DND-41 (cell line): Measurements from ENCODE around the gene TNFRSF19.

Experiments used
- ATAC-seq: fragments of 200-7000 bp; cut with Tn5 transposase; 3 replicates; pipeline ENCODE4 v1.9.1; 2021; ENCODE audit warnings: low read depth; ENCODE audit not compliant: insufficient read depth
- DNase-seq: peaks from one replicate; pipeline ENCODE4 v3.0.0-alpha.2; 2020
- H2AFZ ChIP-seq: 2 replicates; pipeline ENCODE4 v1.6.0; 2012; ENCODE audit warnings: low read depth, low read length
- H3K27ac ChIP-seq: 2 replicates; pipeline ENCODE4 v1.5.1; 2012; ENCODE audit warnings: low read length, inconsistent platforms
- H3K27me3 ChIP-seq: fragments of 200-600 bp; sonication (generic); 2 replicates; pipeline ENCODE4 v1.6.0; 2012; ENCODE audit warnings: low read length, mild to moderate bottlenecking, inconsistent platforms; ENCODE audit not compliant: insufficient read depth, poor library complexity
- H3K36me3 ChIP-seq: 2 replicates; pipeline ENCODE4 v1.5.1; 2012; ENCODE audit warnings: low read length, inconsistent platforms; ENCODE audit not compliant: insufficient read depth
- H3K4me1 ChIP-seq: 2 replicates; pipeline ENCODE4 v1.5.1; 2012; ENCODE audit warnings: mild to moderate bottlenecking, low read length; ENCODE audit not compliant: insufficient read depth
- H3K4me2 ChIP-seq: 2 replicates; pipeline ENCODE4 v1.6.0; 2012; ENCODE audit warnings: mild to moderate bottlenecking, moderate library complexity, low read length, inconsistent platforms; ENCODE audit not compliant: insufficient read depth
- H3K4me3 ChIP-seq, 2 experiments: fragments of 200-600 bp in 1 of 2; shearing (Covaris generic) in 1 of 2; 2 replicates each; pipeline ENCODE4 v1.5.1; 2012 to 2016; ENCODE audit warnings: inconsistent platforms in 2 of 2, low read length in 2 of 2, mild to moderate bottlenecking in 2 of 2, low read depth in 1 of 2, moderate library complexity in 1 of 2
- H3K79me2 ChIP-seq: 2 replicates; pipeline ENCODE4 v1.6.0; 2012; ENCODE audit warnings: low read length, inconsistent platforms; ENCODE audit not compliant: insufficient read depth
- H3K9ac ChIP-seq: 2 replicates; pipeline ENCODE4 v1.6.0; 2012; ENCODE audit warnings: low read depth, mild to moderate bottlenecking, inconsistent platforms, low read length, moderate library complexity
- H3K9me3 ChIP-seq: 2 replicates; pipeline ENCODE4 v1.5.1; 2012; ENCODE audit warnings: low read length, moderate library complexity, mild to moderate bottlenecking, inconsistent platforms; ENCODE audit not compliant: insufficient read depth, severe bottlenecking
- H4K20me1 ChIP-seq: 2 replicates; pipeline ENCODE4 v1.6.0; 2012; ENCODE audit warnings: low read length; ENCODE audit not compliant: insufficient read depth
- CTCF ChIP-seq: IDR thresholded peaks from 2 replicates; pipeline ENCODE4 v1.5.1; 2012; ENCODE audit warnings: borderline replicate concordance, low read length, moderate library complexity, mild to moderate bottlenecking; ENCODE audit not compliant: poor library complexity, severe bottlenecking; ENCODE audit errors: extremely low read depth
- EZH2 ChIP-seq: IDR thresholded peaks from 3 replicates; pipeline ENCODE4 v1.6.1; 2012; ENCODE audit warnings: borderline replicate concordance, low read depth, mild to moderate bottlenecking, moderate library complexity, low read length, inconsistent platforms; ENCODE audit not compliant: severe bottlenecking

TNFRSF19 gene

GRCh38 chr13:23715092-23715761 is 145.0 kb downstream of the TNFRSF19 start:
- no peaks in the 10 kb centered on the region for H3K36me3 ChIP-seq
- no peak for ATAC-seq
- H3K4me2 ChIP-seq = no peak overlapping the region
- no peak overlapping the region for H2AFZ ChIP-seq
- no peaks in the 10 kb centered on the region for H3K4me1 ChIP-seq
- no peak overlapping the region for H3K27ac ChIP-seq
- TF ChIP-seq EZH2 (no peak), CTCF (no peak)
- H4K20me1 ChIP-seq = no peaks in the 10 kb centered on the region
- no peak overlapping the region for H3K4me3 ChIP-seq
- H3K9me3 ChIP-seq = no peaks in the 10 kb centered on the region
- H3K79me2 ChIP-seq = no peaks in the 10 kb centered on the region
- H3K27me3 ChIP-seq = no peaks in the 10 kb centered on the region
- H3K9ac ChIP-seq = no peak overlapping the region
- DNase-seq = no peak

- peak; percentile 22 for DNase-seq
- Histone ChIP-seq H3K4me2 (no peak overlapping the region), H4K20me1 (no peaks in the 10 kb centered on the region), H2AFZ (no peak overlapping the region), H3K27me3 (no peaks in the 10 kb centered on the region), H3K9ac (no peak overlapping the region), H3K27ac (no peak overlapping the region), H3K79me2 (no peaks in the 10 kb centered on the region), H3K4me3 (no peak overlapping the region), H3K9me3 (no peaks in the 10 kb centered on the region), H3K36me3 (no peaks in the 10 kb centered on the region), H3K4me1 (no peaks in the 10 kb centered on the region)
- TF ChIP-seq CTCF (peak; percentile 54), EZH2 (no peak)
- peak; percentile 55 for ATAC-seq
Measured at GRCh38 chr13:23715762-23716235, 145.6 kb downstream of the TNFRSF19 start.

GRCh38 chr13:23716401-23716800 is 146.2 kb downstream of the TNFRSF19 start:
- ATAC-seq (no peak), DNase-seq (no peak)
- no peaks in the 10 kb centered on the region for H3K36me3 ChIP-seq
- H3K27me3 ChIP-seq = no peaks in the 10 kb centered on the region
- H3K4me1 ChIP-seq = no peaks in the 10 kb centered on the region
- no peak for TF ChIP-seq CTCF
- TF ChIP-seq EZH2 = no peak
- no peak overlapping the region for H2AFZ ChIP-seq
- H4K20me1 ChIP-seq = no peaks in the 10 kb centered on the region
- H3K4me2 ChIP-seq = no peak overlapping the region
- H3K4me3 ChIP-seq = no peak overlapping the region
- H3K9me3 ChIP-seq = no peaks in the 10 kb centered on the region
- no peak overlapping the region for H3K27ac ChIP-seq
- no peak overlapping the region for H3K9ac ChIP-seq
- H3K79me2 ChIP-seq = no peaks in the 10 kb centered on the region
